Measurements from ENCODE around the gene KIAA1958. TPM values are rescaled to one million over a fixed set of nuclear protein-coding genes. Genes with fewer than 3 reads are reported as not detected.

Gene KIAA1958
- total RNA-seq, 1 experiment from 2014 or later: 18.5 TPM

- Histone ChIP-seq H3K27ac (ENCODE audit: low read depth, low read length) (no peak overlapping the region), H3K9ac (ENCODE audit: low read length) (no peak overlapping the region), H3K27me3 (ENCODE audit: insufficient read depth, low read length) (no peaks in the 10 kb centered on the region), H4K20me1 (ENCODE audit: insufficient read depth) (no peaks in the 10 kb centered on the region), H3K36me3 (ENCODE audit: control insufficient read depth in 1 of 2, insufficient read depth in 2 of 2, low read length in 2 of 2) (no peaks in the 10 kb centered on the region), H2AFZ (ENCODE audit: low read depth, low read length, poor library complexity, severe bottlenecking) (no peak overlapping the region), H3K4me3 (replicated peaks in 1 of 2; ENCODE audit: low read depth in 1 of 2, low read length in 2 of 2) (no peak overlapping the region), H3K9me2 (ENCODE audit: insufficient read depth) (no peaks in the 10 kb centered on the region), H3K4me1 (ENCODE audit: control insufficient read depth in 1 of 2, insufficient read depth in 2 of 2, low read length in 2 of 2) (no peaks in the 10 kb centered on the region), H3K79me2 (ENCODE audit: insufficient read depth, low read length) (no peaks in the 10 kb centered on the region), H3K4me2 (ENCODE audit: low read length) (no peak overlapping the region), H3K9me3 (ENCODE audit: control insufficient read depth in 1 of 2, insufficient read depth in 1 of 2, low read depth in 1 of 2, low read length in 2 of 2) (no peaks in the 10 kb centered on the region)
- DNase-seq (ENCODE audit: low read depth, low spot score) (no peak), ATAC-seq (no peak)
- BruUV-seq (replicated peaks): no TSS peak
- intact Hi-C loops (cut with micrococcal nuclease): no loop called here
- ChIA-PET CTCF (no interaction called here), RAD21 (ENCODE audit: low non-redundant PET in 1 of 2, low total read pairs in 2 of 2, uncharacterized antibody in 2 of 2, unreplicated experiment in 2 of 2) (no interaction called here), POLR2A (no interaction called here)
- TF ChIP-seq SIN3A (IDR thresholded peaks at IDR 0.05; ENCODE audit: low read depth) (no peak), REST (IDR thresholded peaks at IDR 0.05; ENCODE audit: low read depth) (no peak), ATF3 (IDR thresholded peaks at IDR 0.05) (no peak), EZH2 (IDR thresholded peaks at IDR 0.05) (no peak), JUND (IDR thresholded peaks at IDR 0.05) (no peak), FOSL1 (IDR thresholded peaks at IDR 0.05; ENCODE audit: low read depth) (no peak), ZBTB33 (IDR thresholded peaks at IDR 0.05; ENCODE audit: extremely low read depth, insufficient replicate concordance, low read length) (no peak), EZH2phosphoT487 (IDR thresholded peaks at IDR 0.05; ENCODE audit: borderline replicate concordance) (no peak), CTCF (IDR thresholded peaks at IDR 0.05 in 2 of 3, conservative IDR thresholded peaks at IDR 0.05 in 1 of 3; ENCODE audit: borderline replicate concordance in 1 of 3, insufficient read depth in 1 of 3, low read depth in 2 of 3, low read length in 2 of 3) (no peak), RAD21 (IDR thresholded peaks at IDR 0.05; ENCODE audit: low read depth) (no peak), YY1 (IDR thresholded peaks at IDR 0.05; ENCODE audit: extremely low read depth, insufficient replicate concordance, low read depth, low read length) (no peak), TCF7L2 (IDR thresholded peaks at IDR 0.05; ENCODE audit: borderline replicate concordance, extremely low read depth, insufficient read depth, insufficient read length) (no peak), MAX (IDR thresholded peaks at IDR 0.05) (no peak), ZFX (IDR thresholded peaks at IDR 0.05) (no peak)
Measured at GRCh38 chr9:112542593-112543292, 56.1 kb downstream of the KIAA1958 start.

All from HCT116 (cell line).